Hepatocyte (in vitro differentiated cells): ENCODE data around the gene SIGLEC12.

Experiments
- EZH2 ChIP-seq: fragments of 200-600 bp; sonication (generic); IDR thresholded peaks from 2 replicates; pipeline ENCODE4 v1.6.1; 2016; ENCODE audit warnings: antibody characterized with exemption, mild to moderate bottlenecking, borderline replicate concordance
- EZH2phosphoT487 ChIP-seq: fragments of 200-600 bp; sonication (generic); IDR thresholded peaks from one replicate; pipeline ENCODE4 v1.6.1; 2018; ENCODE audit warnings: antibody characterized with exemption, mild to moderate bottlenecking, low read depth, moderate library complexity; ENCODE audit not compliant: unreplicated experiment, severe bottlenecking
- TF ChIP-seq, protein P1 (sequence below): fragments of 200-600 bp; sonication (generic); IDR thresholded peaks from 2 replicates; pipeline ENCODE4 v1.5.1; 2016; ENCODE audit warnings: antibody characterized with exemption, mild to moderate bottlenecking; ENCODE audit not compliant: poor library complexity

DNA sequence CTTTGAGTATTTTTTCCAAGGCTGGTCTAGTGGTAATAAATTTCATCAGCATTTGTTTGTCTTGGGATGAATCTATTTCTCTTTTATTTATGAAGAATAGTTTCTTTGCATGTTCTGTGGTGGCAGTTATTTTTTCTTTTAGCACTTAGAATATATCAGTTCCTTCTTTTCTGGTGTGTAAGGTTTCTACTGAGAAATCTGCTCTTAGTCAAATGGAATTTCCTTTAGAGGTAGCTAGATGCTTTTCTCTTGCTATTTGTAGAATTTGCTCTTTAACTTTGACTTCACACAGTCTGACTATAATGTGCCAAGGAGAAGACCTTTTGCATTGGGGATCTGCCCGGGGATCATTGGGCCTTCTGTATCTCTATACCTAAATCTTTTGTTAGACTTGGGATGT lies 33.9 kb upstream of the SIGLEC12 start:
- TF ChIP-seq EZH2phosphoT487 (no peak), EZH2 (no peak)
- TF ChIP-seq, protein P1, sequence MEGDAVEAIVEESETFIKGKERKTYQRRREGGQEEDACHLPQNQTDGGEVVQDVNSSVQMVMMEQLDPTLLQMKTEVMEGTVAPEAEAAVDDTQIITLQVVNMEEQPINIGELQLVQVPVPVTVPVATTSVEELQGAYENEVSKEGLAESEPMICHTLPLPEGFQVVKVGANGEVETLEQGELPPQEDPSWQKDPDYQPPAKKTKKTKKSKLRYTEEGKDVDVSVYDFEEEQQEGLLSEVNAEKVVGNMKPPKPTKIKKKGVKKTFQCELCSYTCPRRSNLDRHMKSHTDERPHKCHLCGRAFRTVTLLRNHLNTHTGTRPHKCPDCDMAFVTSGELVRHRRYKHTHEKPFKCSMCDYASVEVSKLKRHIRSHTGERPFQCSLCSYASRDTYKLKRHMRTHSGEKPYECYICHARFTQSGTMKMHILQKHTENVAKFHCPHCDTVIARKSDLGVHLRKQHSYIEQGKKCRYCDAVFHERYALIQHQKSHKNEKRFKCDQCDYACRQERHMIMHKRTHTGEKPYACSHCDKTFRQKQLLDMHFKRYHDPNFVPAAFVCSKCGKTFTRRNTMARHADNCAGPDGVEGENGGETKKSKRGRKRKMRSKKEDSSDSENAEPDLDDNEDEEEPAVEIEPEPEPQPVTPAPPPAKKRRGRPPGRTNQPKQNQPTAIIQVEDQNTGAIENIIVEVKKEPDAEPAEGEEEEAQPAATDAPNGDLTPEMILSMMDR: no peak
